Measurements from ENCODE around the gene NBPF26.
"Not testable (repeated sequence)": the region's sequence is repeated elsewhere in the genome, so short reads cannot be mapped to it uniquely, and the experiment has no call there.

NBPF26 gene

GRCh38 chr1:120723715-120724402 lies at the start of gene NBPF26:
Gene NBPF26, plus strand, starts transcription at chr1:120723945.
- peak; percentile 35 to 45 for DNase-seq (ENCODE audit: low read depth in 2 of 2)

GRCh38 chr1:120680106-120680819 lies 43.5 kb upstream of the NBPF26 start:
- not testable (repeated sequence) for DNase-seq (ENCODE audit: low read depth in 2 of 2)

- DNase-seq (ENCODE audit: low read depth in 2 of 2), result not testable (repeated sequence)
Observed at GRCh38 chr1:120680938-120681337, 42.8 kb upstream of the NBPF26 start.

GRCh38 chr1:120684397-120684796 lies 39.3 kb upstream of the NBPF26 start:
- not testable (repeated sequence) for DNase-seq (ENCODE audit: low read depth in 2 of 2)

GRCh38 chr1:120685622-120686021 lies 38.1 kb upstream of the NBPF26 start:
- not testable (repeated sequence) for DNase-seq (ENCODE audit: low read depth in 2 of 2)

GRCh38 chr1:120687250-120687649 lies 36.5 kb upstream of the NBPF26 start:
- DNase-seq (ENCODE audit: low read depth in 2 of 2), result not testable (repeated sequence)

- not testable (repeated sequence) for DNase-seq (ENCODE audit: low read depth in 2 of 2)
Observed at GRCh38 chr1:120700807-120701562, 22.8 kb upstream of the NBPF26 start.

GRCh38 chr1:120723358-120723714 lies 409 bp upstream of the NBPF26 start:
- DNase-seq (ENCODE audit: low read depth in 2 of 2), result not testable (repeated sequence)

GRCh38 chr1:120724507-120724906 lies 762 bp downstream of the NBPF26 start:
- peak in 1 of 2 donors; percentile 2 for DNase-seq (ENCODE audit: low read depth in 2 of 2)

GRCh38 chr1:120728811-120729210 lies 5.1 kb downstream of the NBPF26 start:
- DNase-seq (ENCODE audit: low read depth in 2 of 2), result not testable (repeated sequence)

- not testable (repeated sequence) for DNase-seq (ENCODE audit: low read depth in 2 of 2)
Observed at GRCh38 chr1:120769090-120769489, 45.3 kb downstream of the NBPF26 start.

- DNase-seq (ENCODE audit: low read depth in 2 of 2), result not testable (repeated sequence)
Observed at GRCh38 chr1:120805452-120805851, 81.7 kb downstream of the NBPF26 start.

- DNase-seq (ENCODE audit: low read depth in 2 of 2), result peak; percentile 0 to 5
Observed at GRCh38 chr1:120811822-120812221, 88.1 kb downstream of the NBPF26 start.

GRCh38 chr1:120825051-120825450 lies 101.3 kb downstream of the NBPF26 start:
- DNase-seq (ENCODE audit: low read depth in 2 of 2), result not testable (repeated sequence)

- not testable (repeated sequence) for DNase-seq (ENCODE audit: low read depth in 2 of 2)
Observed at GRCh38 chr1:120826623-120827022, 102.9 kb downstream of the NBPF26 start.

- peak; percentile 36 to 50 for DNase-seq (ENCODE audit: low read depth in 2 of 2)
Observed at GRCh38 chr1:120844186-120844944, 120.6 kb downstream of the NBPF26 start.

GRCh38 chr1:120844945-120845330 lies 121.2 kb downstream of the NBPF26 start:
- not testable (repeated sequence) for DNase-seq (ENCODE audit: low read depth in 2 of 2)

- not testable (repeated sequence) for DNase-seq (ENCODE audit: low read depth in 2 of 2)
Observed at GRCh38 chr1:120849400-120850286, 125.9 kb downstream of the NBPF26 start.

- not testable (repeated sequence) for DNase-seq (ENCODE audit: low read depth in 2 of 2)
Observed at GRCh38 chr1:120850287-120850536, 126.5 kb downstream of the NBPF26 start.

GRCh38 chr1:120850537-120851421 lies 127.0 kb downstream of the NBPF26 start:
- peak; percentile 45 to 55 for DNase-seq (ENCODE audit: low read depth in 2 of 2)
